A549 (cell line): ENCODE results near the gene TSPAN18. TPM values are rescaled to one million over a fixed set of nuclear protein-coding genes. Genes with fewer than 3 reads are reported as not detected.

Experiments
- ATAC-seq, 2 experiments: fragments of 200-7000 bp in 1 of 2; fragments of >200 bp in 1 of 2; cut with Nextera tagmentation in 1 of 2; cut with Tn5 transposase in 1 of 2; 3 replicates each; pipeline versions ENCODE4 v1.8.0 to v1.9.1; 2018 to 2020; ENCODE audit warnings: mild to moderate bottlenecking in 1 of 2, moderate library complexity in 1 of 2
- CTCF ChIA-PET: fragments of 300-600 bp; sonication (Branson Sonifier 250); formaldehyde crosslinking; extraction: SDS; loops from one replicate; lab custom pipeline; 2021; ENCODE audit warnings: antibody characterized with exemption, inconsistent platforms; lab: Yijun Ruan, JAX
- POLR2A ChIA-PET: fragments of 350-600 bp; formaldehyde crosslinking; extraction: SDS; loops from one replicate; lab custom pipeline; 2021; ENCODE audit warnings: antibody characterized with exemption, inconsistent platforms; lab: Yijun Ruan, JAX
- DNase-seq, 2 experiments: peaks; one replicate each; pipeline versions ENCODE4 v3.0.0 to v3.0.0-alpha.2; 2011 to 2016; ENCODE audit warnings: low read depth in 1 of 2, low spot score in 1 of 2
- FAIRE-seq: peaks from 2 replicates; lab custom pipeline; 2011; peaks lifted over from hg19 to GRCh38; lab: Jason Lieb, UNC
- H3K27ac ChIP-seq, 2 experiments: fragments of >200 bp; sonication (Bioruptor Twin); formaldehyde crosslinking; 3 replicates each; pipeline ENCODE4 v1.5.1; 2016 to 2017
- H3K4me1 ChIP-seq: fragments of >200 bp; sonication (Bioruptor Twin); formaldehyde crosslinking; 3 replicates; pipeline ENCODE4 v1.6.1; 2016
- H3K4me2 ChIP-seq: fragments of >200 bp; sonication (Bioruptor Twin); formaldehyde crosslinking; 3 replicates; pipeline ENCODE4 v1.6.1; 2016
- H3K4me3 ChIP-seq: fragments of >200 bp; sonication (Bioruptor Twin); formaldehyde crosslinking; 3 replicates; pipeline ENCODE4 v1.5.1; 2016
- H3K9me3 ChIP-seq: fragments of >200 bp; sonication (Bioruptor Twin); formaldehyde crosslinking; 3 replicates; pipeline ENCODE4 v1.6.1; 2016
- BHLHE40 ChIP-seq: IDR thresholded peaks from 2 replicates; pipeline ENCODE4 v1.6.1; 2012; ENCODE audit warnings: low read depth, low read length, inconsistent platforms
- CBX2 ChIP-seq: fragments of 200-600 bp; sonication (generic); IDR thresholded peaks from 2 replicates; pipeline ENCODE4 v1.6.1; 2016; ENCODE audit warnings: low read depth, mild to moderate bottlenecking, borderline replicate concordance
- CHD2 ChIP-seq: fragments of 150-350 bp; IDR thresholded peaks from 2 replicates; pipeline ENCODE4 v1.6.1; 2014; ENCODE audit warnings: low read length; ENCODE audit not compliant: partially characterized antibody
- FOSB ChIP-seq: fragments of 250-450 bp; sonication (Bioruptor Pico); IDR thresholded peaks from 2 replicates; pipeline ENCODE4 v1.5.0; 2020; ENCODE audit warnings: mild to moderate bottlenecking, moderate library complexity
- FOSL2 ChIP-seq, 2 experiments: fragments of 450-650 bp in 1 of 2; fragments of >200 bp in 1 of 2; sonication (Bioruptor Twin) in 1 of 2; formaldehyde crosslinking; IDR thresholded peaks; 2 replicates each; pipeline versions ENCODE4 v1.5.0 to v1.6.1; 2016 to 2020; ENCODE audit warnings: mild to moderate bottlenecking in 1 of 2, moderate library complexity in 1 of 2
- HDAC2 ChIP-seq: fragments of 200-600 bp; sonication (generic); IDR thresholded peaks from 2 replicates; pipeline ENCODE4 v1.6.1; 2016
- HOXA7 ChIP-seq: fragments of 250-450 bp; sonication (Bioruptor Pico); IDR thresholded peaks from 2 replicates; pipeline ENCODE4 v1.5.0; 2020; ENCODE audit warnings: mild to moderate bottlenecking, moderate library complexity
- KDM5A ChIP-seq: fragments of 200-600 bp; sonication (generic); IDR thresholded peaks from 2 replicates; pipeline ENCODE4 v1.6.1; 2016; ENCODE audit warnings: antibody characterized with exemption, mild to moderate bottlenecking
- MAFK ChIP-seq: fragments of 450-650 bp; IDR thresholded peaks from 2 replicates; pipeline ENCODE4 v1.6.1; 2014; ENCODE audit not compliant: partially characterized antibody
- PHF8 ChIP-seq: fragments of 200-600 bp; sonication (generic); IDR thresholded peaks from 2 replicates; pipeline ENCODE4 v1.6.1; 2016; ENCODE audit warnings: low read depth, mild to moderate bottlenecking, antibody characterized with exemption, moderate library complexity, borderline replicate concordance
- POLR2A ChIP-seq: IDR thresholded peaks from 2 replicates; pipeline ENCODE4 v1.6.1; 2012; ENCODE audit warnings: mild to moderate bottlenecking, low read length
- POLR2AphosphoS2 ChIP-seq: conservative IDR thresholded peaks from 2 replicates; pipeline ENCODE4 v1.6.1; 2012; ENCODE audit warnings: low read length, improper control_type of control experiment, inconsistent platforms
- RARB ChIP-seq: fragments of 250-450 bp; sonication (Bioruptor Pico); IDR thresholded peaks from 2 replicates; pipeline ENCODE4 v1.8.0; 2021; ENCODE audit warnings: mild to moderate bottlenecking, moderate library complexity
- SMC3 ChIP-seq: fragments of >200 bp; sonication (Bioruptor Twin); formaldehyde crosslinking; IDR thresholded peaks from 3 replicates; pipeline ENCODE4 v1.6.1; 2018; ENCODE audit warnings: inconsistent platforms
- SREBF2 ChIP-seq: fragments of 450-650 bp; IDR thresholded peaks from 2 replicates; pipeline ENCODE4 v1.6.1; 2014; ENCODE audit warnings: mild to moderate bottlenecking, moderate library complexity
- ZC3H11A ChIP-seq: fragments of 450-650 bp; IDR thresholded peaks from 2 replicates; pipeline ENCODE4 v1.6.1; 2014; ENCODE audit warnings: antibody characterized with exemption, mild to moderate bottlenecking
- WGBS: methylation state at CpG from one replicate; pipeline ENCODE4 v1.1.6; 2017; ENCODE audit errors: missing lambda C conversion rate; 5-methylcytosine and 5-hydroxymethylcytosine counted together
- polyA plus RNA-seq, 4 experiments: library from polyadenylated mRNA; depleted of rRNA in 3 of 4; stranded (reverse); fragments of >200 nt; fragmentation: RNase III in 1 of 4; extraction: RNeasy Plus Mini Kit Qiagen cat#74134 plus additional on column Dnase treatment in 1 of 4; gene quantifications; 2 replicates in 3 of 4; 3 replicates in 1 of 4; pipeline ENCODE4 v1.2.3, GENCODE V29; 2011 to 2017
- TF ChIP-seq, protein P1 (sequence below): IDR thresholded peaks from 2 replicates; pipeline ENCODE4 v1.6.1; 2012
- TF ChIP-seq, protein P2 (sequence below): fragments of 450-650 bp; IDR thresholded peaks from 2 replicates; pipeline ENCODE4 v1.6.1; 2014; ENCODE audit warnings: antibody characterized with exemption
- TF ChIP-seq, protein P3 (sequence below): fragments of 250-450 bp; sonication (Bioruptor Pico); IDR thresholded peaks from 2 replicates; pipeline ENCODE4 v1.5.0; 2021; ENCODE audit warnings: mild to moderate bottlenecking, moderate library complexity, borderline replicate concordance
- TF ChIP-seq, protein P4 (sequence below): IDR thresholded peaks from 2 replicates; pipeline ENCODE4 v1.6.1; 2012; ENCODE audit warnings: low read depth, borderline replicate concordance
- TF ChIP-seq, protein P5 (sequence below): fragments of 200-600 bp; sonication (generic); IDR thresholded peaks from 2 replicates; pipeline ENCODE4 v1.6.1; 2016; ENCODE audit warnings: antibody characterized with exemption, mild to moderate bottlenecking, moderate library complexity

TSPAN18 gene
- polyA plus RNA-seq, 2 of the 4 experiments (the other 2 are of a cell fraction): 0.81 to 4.5 TPM

DNA sequence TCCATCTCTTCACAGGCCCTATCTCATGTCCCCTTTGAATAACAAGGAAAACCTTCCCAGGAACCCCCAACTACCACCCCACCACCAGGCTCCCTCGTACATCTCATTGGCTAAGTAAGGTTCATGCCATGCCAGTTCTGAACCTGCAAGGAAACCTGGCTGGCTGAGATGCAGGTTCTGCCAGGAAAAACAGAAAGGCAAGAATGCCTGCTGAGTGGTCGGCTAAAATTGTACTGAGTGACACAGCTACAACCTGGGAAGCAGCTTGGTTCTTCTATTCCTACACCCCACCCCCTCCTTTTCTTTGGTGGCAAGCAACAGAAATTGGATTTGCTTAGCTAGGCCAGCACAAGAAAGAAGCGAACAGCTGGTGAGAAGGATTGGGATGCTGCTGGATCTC, 36.1 kb upstream of the TSPAN18 start:
- POLR2A ChIA-PET: no interaction called here
- 33% methylated on average over 3 of the region's 3 CpGs for WGBS
- Histone ChIP-seq H3K4me2 (no peak overlapping the region), H3K4me1 (no peaks in the 10 kb centered on the region), H3K4me3 (no peak overlapping the region), H3K9me3 (peaks cover 6% of the 10 kb centered on the region; the same call in 2 of the 3 replicates), H3K27ac (no peak overlapping the region)
- no peak for DNase-seq
- CTCF ChIA-PET: interaction anchor here (1.5 kb wide), 1 partner anchor 22 kb away, joined by 3 read pairs; no protein-coding TSS in a partner anchor
- no peak for ATAC-seq
- no peak for TF ChIP-seq SMC3
- TF ChIP-seq MAFK: no peak
- TF ChIP-seq, protein P1, sequence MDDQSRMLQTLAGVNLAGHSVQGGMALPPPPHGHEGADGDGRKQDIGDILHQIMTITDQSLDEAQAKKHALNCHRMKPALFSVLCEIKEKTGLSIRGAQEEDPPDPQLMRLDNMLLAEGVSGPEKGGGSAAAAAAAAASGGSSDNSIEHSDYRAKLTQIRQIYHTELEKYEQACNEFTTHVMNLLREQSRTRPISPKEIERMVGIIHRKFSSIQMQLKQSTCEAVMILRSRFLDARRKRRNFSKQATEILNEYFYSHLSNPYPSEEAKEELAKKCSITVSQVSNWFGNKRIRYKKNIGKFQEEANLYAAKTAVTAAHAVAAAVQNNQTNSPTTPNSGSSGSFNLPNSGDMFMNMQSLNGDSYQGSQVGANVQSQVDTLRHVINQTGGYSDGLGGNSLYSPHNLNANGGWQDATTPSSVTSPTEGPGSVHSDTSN: no peak
- TF ChIP-seq CHD2: no peak
- no peak for FAIRE-seq

DNA sequence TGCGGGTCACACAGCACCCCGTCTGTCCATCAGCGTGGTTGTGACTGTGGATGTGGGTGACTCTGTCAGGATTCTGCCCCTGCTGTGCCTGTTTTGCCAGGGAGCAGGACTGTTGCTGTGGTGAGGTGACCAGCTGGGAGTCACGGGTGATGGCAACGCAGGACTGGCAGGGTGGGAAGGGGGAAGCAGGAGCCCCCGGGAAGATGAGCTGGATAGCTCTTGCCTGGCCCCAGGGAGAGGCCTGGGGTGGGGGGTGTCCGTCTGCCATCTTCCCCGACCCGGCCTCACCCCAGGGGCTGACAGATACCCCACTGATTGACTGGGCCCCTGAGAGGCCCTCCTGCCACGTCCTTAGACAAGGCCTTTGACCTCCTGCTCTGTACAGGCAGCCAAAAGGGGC, 34.3 kb upstream of the TSPAN18 start:
- ATAC-seq: no peak
- TF ChIP-seq, protein P2, sequence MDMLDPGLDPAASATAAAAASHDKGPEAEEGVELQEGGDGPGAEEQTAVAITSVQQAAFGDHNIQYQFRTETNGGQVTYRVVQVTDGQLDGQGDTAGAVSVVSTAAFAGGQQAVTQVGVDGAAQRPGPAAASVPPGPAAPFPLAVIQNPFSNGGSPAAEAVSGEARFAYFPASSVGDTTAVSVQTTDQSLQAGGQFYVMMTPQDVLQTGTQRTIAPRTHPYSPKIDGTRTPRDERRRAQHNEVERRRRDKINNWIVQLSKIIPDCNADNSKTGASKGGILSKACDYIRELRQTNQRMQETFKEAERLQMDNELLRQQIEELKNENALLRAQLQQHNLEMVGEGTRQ: no peak
- TF ChIP-seq FOSB (no peak), HOXA7 (no peak), POLR2AphosphoS2 (no peak), KDM5A (no peak)
- no peak overlapping the region for H3K4me3 ChIP-seq
- H3K4me1 ChIP-seq: no peaks in the 10 kb centered on the region
- WGBS: 59% methylated on average over 10 of the region's 10 CpGs
- POLR2A ChIA-PET: no interaction called here
- CTCF ChIA-PET: no interaction called here
- H3K27ac ChIP-seq: no peak overlapping the region
- FAIRE-seq: no peak
- H3K9me3 ChIP-seq: peaks cover 6% of the 10 kb centered on the region; the same call in 2 of the 3 replicates
- DNase-seq: no peak
- no peak overlapping the region for H3K4me2 ChIP-seq

DNA sequence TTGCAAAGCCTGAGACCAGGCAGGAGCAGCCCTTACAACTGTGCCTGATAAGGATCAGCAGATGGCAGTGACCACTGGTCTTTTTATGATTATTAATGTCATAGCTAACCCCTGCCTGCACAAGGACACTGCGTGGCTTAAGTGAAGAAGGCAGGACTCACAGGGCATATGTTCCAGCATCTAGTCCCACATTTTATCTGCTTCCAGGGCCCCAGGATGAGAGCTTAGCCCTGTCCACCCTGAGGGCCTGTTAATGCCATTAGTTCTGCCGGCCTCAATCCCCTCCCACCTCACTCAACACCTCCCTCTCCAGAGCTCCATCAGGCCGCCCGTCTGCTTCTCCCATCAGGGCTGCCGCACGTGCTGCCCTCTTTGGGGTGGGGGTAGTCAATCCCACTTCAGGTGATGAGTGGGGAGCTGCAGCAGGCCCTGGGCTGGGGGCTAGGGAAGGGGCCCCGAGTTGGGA, 33.1 kb upstream of the TSPAN18 start:
- H3K27ac ChIP-seq: no peak overlapping the region
- POLR2A ChIA-PET: no interaction called here
- 70% methylated on average over 7 of the region's 7 CpGs for WGBS

DNA sequence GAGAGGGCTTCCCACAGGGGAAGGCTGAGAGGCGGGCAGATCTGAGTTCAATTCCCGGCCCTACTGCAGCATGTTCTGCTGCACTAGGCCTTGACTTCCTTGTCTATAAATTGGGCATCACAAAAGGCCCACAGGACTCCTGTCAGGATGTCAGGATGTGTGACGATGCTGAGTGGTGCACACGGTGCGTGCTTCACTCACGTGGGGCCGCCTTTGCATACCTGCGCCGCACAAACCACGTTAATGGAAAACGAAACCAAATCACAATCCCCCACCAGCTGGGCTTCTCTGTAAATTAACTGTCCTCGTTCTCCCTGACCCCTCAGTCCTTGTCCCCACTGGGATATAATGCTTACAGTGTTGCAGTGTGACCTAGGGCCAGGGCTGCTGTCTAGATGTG, 32.3 kb upstream of the TSPAN18 start:
- no peak for ATAC-seq
- no peaks in the 10 kb centered on the region for H3K4me1 ChIP-seq
- FAIRE-seq: no peak
- ChIA-PET CTCF (interaction anchor here (1.1 to 1.2 kb wide), 2 partner anchors 36 to 95 kb away, joined by 3 read pairs; no protein-coding TSS in a partner anchor), POLR2A (no interaction called here)
- H3K4me3 ChIP-seq: no peak overlapping the region
- WGBS: 71% methylated on average over 9 of the region's 12 CpGs
- no peak for DNase-seq
- no peak overlapping the region for H3K4me2 ChIP-seq
- H3K9me3 ChIP-seq: no peaks in the 10 kb centered on the region
- H3K27ac ChIP-seq: no peak overlapping the region
- TF ChIP-seq, protein P3, sequence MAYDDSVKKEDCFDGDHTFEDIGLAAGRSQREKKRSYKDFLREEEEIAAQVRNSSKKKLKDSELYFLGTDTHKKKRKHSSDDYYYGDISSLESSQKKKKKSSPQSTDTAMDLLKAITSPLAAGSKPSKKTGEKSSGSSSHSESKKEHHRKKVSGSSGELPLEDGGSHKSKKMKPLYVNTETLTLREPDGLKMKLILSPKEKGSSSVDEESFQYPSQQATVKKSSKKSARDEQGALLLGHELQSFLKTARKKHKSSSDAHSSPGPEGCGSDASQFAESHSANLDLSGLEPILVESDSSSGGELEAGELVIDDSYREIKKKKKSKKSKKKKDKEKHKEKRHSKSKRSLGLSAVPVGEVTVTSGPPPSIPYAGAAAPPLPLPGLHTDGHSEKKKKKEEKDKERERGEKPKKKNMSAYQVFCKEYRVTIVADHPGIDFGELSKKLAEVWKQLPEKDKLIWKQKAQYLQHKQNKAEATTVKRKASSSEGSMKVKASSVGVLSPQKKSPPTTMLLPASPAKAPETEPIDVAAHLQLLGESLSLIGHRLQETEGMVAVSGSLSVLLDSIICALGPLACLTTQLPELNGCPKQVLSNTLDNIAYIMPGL (CRISPR knock-in tag): no peak
- TF ChIP-seq ZC3H11A: no peak
- TF ChIP-seq, protein P4, sequence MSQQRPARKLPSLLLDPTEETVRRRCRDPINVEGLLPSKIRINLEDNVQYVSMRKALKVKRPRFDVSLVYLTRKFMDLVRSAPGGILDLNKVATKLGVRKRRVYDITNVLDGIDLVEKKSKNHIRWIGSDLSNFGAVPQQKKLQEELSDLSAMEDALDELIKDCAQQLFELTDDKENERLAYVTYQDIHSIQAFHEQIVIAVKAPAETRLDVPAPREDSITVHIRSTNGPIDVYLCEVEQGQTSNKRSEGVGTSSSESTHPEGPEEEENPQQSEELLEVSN: no peak
- no peak for TF ChIP-seq BHLHE40
- TF ChIP-seq, protein P5, sequence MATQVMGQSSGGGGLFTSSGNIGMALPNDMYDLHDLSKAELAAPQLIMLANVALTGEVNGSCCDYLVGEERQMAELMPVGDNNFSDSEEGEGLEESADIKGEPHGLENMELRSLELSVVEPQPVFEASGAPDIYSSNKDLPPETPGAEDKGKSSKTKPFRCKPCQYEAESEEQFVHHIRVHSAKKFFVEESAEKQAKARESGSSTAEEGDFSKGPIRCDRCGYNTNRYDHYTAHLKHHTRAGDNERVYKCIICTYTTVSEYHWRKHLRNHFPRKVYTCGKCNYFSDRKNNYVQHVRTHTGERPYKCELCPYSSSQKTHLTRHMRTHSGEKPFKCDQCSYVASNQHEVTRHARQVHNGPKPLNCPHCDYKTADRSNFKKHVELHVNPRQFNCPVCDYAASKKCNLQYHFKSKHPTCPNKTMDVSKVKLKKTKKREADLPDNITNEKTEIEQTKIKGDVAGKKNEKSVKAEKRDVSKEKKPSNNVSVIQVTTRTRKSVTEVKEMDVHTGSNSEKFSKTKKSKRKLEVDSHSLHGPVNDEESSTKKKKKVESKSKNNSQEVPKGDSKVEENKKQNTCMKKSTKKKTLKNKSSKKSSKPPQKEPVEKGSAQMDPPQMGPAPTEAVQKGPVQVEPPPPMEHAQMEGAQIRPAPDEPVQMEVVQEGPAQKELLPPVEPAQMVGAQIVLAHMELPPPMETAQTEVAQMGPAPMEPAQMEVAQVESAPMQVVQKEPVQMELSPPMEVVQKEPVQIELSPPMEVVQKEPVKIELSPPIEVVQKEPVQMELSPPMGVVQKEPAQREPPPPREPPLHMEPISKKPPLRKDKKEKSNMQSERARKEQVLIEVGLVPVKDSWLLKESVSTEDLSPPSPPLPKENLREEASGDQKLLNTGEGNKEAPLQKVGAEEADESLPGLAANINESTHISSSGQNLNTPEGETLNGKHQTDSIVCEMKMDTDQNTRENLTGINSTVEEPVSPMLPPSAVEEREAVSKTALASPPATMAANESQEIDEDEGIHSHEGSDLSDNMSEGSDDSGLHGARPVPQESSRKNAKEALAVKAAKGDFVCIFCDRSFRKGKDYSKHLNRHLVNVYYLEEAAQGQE: no peak

More for the DNA sequence above, 33.1 kb upstream of the TSPAN18 start:
- no peak for TF ChIP-seq CBX2
- TF ChIP-seq, protein P1: no peak
- no peak for TF ChIP-seq FOSB
- TF ChIP-seq SMC3: no peak
- TF ChIP-seq HDAC2: no peak
- no peak for TF ChIP-seq POLR2A
- TF ChIP-seq FOSL2 (IDR thresholded peaks at IDR 0.05): no peak
- no peak for TF ChIP-seq FOSL2 (CRISPR knock-in tag; IDR thresholded peaks at IDR 0.05)
- no peak for TF ChIP-seq RARB (CRISPR knock-in tag)
- TF ChIP-seq PHF8: no peak
- TF ChIP-seq SREBF2: no peak
- ATAC-seq: no peak
- Histone ChIP-seq H3K4me1 (no peaks in the 10 kb centered on the region), H3K9me3 (peaks cover 5% of the 10 kb centered on the region; the same call in 2 of the 3 replicates), H3K4me2 (no peak overlapping the region), H3K4me3 (no peak overlapping the region)
- no peak for DNase-seq
- CTCF ChIA-PET: interaction anchor here (1.1 kb wide), 1 partner anchor 37 kb away, joined by 3 read pairs; no protein-coding TSS in a partner anchor
- no peak for FAIRE-seq
